ENCODE measurements around the gene CNOT10.

GRCh38 chr3:32698506-32698905 is 13.5 kb downstream of the CNOT10 start:
- no peak for TF ChIP-seq CTCF (tag by site-specific recombination; IDR thresholded peaks at IDR 0.05)
- TF ChIP-seq TCF7L2 (IDR thresholded peaks at IDR 0.05; ENCODE audit: borderline replicate concordance, low read depth, low read length) = no peak
- TF ChIP-seq SETDB1 (IDR thresholded peaks at IDR 0.05; ENCODE audit: insufficient read length, low read length) = no peak
- TF ChIP-seq ZNF596 (tag by site-specific recombination; IDR thresholded peaks at IDR 0.05) = no peak
- no peak for TF ChIP-seq ZNF174 (tag by site-specific recombination; IDR thresholded peaks at IDR 0.05)
- TF ChIP-seq YY1 (tag by site-specific recombination; IDR thresholded peaks at IDR 0.05) = no peak
- TF ChIP-seq GLIS1 (tag by site-specific recombination; IDR thresholded peaks at IDR 0.05) = no peak
- TF ChIP-seq ZNF488 (tag by site-specific recombination; IDR thresholded peaks at IDR 0.05) = no peak
- TF ChIP-seq ZEB2 (tag by site-specific recombination; IDR thresholded peaks at IDR 0.05) = no peak
- no peak for TF ChIP-seq ZNF621 (tag by site-specific recombination; IDR thresholded peaks at IDR 0.05)
- TF ChIP-seq SP2 (tag by site-specific recombination; IDR thresholded peaks at IDR 0.05) = no peak

Data from HEK293 (cell line).